Nephron (organoid): ENCODE data around the gene RAI14.
"Not testable (repeated sequence)": the region's sequence is repeated elsewhere in the genome, so short reads cannot be mapped to it uniquely, and the experiment has no call there.

Source experiments
- H3K27ac Mint-ChIP-seq, 3 experiments: 2 replicates each; pipeline ENCODE4 v1.8.0; 2020; ENCODE audit warnings: mixed read lengths in 3 of 3, mild to moderate bottlenecking in 2 of 3, moderate library complexity in 1 of 3
- H3K27me3 Mint-ChIP-seq: 2 replicates; pipeline ENCODE4 v1.8.0; 2021; ENCODE audit warnings: low read depth, mild to moderate bottlenecking, moderate library complexity, mixed read lengths
- H3K36me3 Mint-ChIP-seq: 2 replicates; pipeline ENCODE4 v1.8.0; 2020; ENCODE audit warnings: low read depth, mixed read lengths
- H3K4me1 Mint-ChIP-seq: 2 replicates; pipeline ENCODE4 v1.8.0; 2020; ENCODE audit warnings: mixed read lengths
- H3K4me3 Mint-ChIP-seq, 3 experiments: 2 replicates each; pipeline ENCODE4 v1.8.0; 2020; ENCODE audit warnings: mild to moderate bottlenecking in 3 of 3, mixed read lengths in 3 of 3, moderate library complexity in 2 of 3
- H3K9me3 Mint-ChIP-seq: 2 replicates; pipeline ENCODE4 v1.8.0; 2020; ENCODE audit warnings: mixed read lengths
- CTCF ChIP-seq, 3 experiments: fragments of 200-600 bp; sonication (generic); IDR thresholded peaks; one replicate each; pipeline ENCODE4 v1.5.0; 2021; ENCODE audit warnings: antibody characterized with exemption in 3 of 3; ENCODE audit not compliant: unreplicated experiment in 3 of 3

Gene RAI14

GRCh38 chr5:34775886-34776285, 119.8 kb downstream of the RAI14 start:
- Mint-ChIP-seq H3K4me1 (peaks cover 11% of the 10 kb centered on the region), H3K9me3 (peaks cover 25% of the 10 kb centered on the region), H3K4me3 (no peak overlapping the region), H3K36me3 (peaks cover 42% of the 10 kb centered on the region), H3K27me3 (no peaks in the 10 kb centered on the region), H3K27ac (no peak overlapping the region)
- no peak for TF ChIP-seq CTCF (IDR thresholded peaks at IDR 0.05; ENCODE audit: unreplicated experiment in 3 of 3)

- H3K4me1 Mint-ChIP-seq, result no peaks in the 10 kb centered on the region
- H3K4me3 Mint-ChIP-seq, result no peak overlapping the region
- TF ChIP-seq CTCF (IDR thresholded peaks at IDR 0.05; ENCODE audit: unreplicated experiment in 3 of 3), result no peak
- H3K36me3 Mint-ChIP-seq, result peaks cover 58% of the 10 kb centered on the region
- H3K27me3 Mint-ChIP-seq, result no peaks in the 10 kb centered on the region
- peaks cover 38% of the 10 kb centered on the region for H3K9me3 Mint-ChIP-seq
- no peak overlapping the region for H3K27ac Mint-ChIP-seq
These were observed 122.1 kb downstream of the RAI14 start for GRCh38 chr5:34778091-34778850.

GRCh38 chr5:34783892-34784291, 127.8 kb downstream of the RAI14 start:
- not testable (repeated sequence) for H3K27ac Mint-ChIP-seq, H3K27me3 Mint-ChIP-seq, H3K4me1 Mint-ChIP-seq, H3K4me3 Mint-ChIP-seq
- Mint-ChIP-seq H3K36me3 (peaks cover 63% of the 10 kb centered on the region), H3K9me3 (peaks cover 43% of the 10 kb centered on the region)

GRCh38 chr5:34787035-34787434, 130.9 kb downstream of the RAI14 start:
- Mint-ChIP-seq H3K4me3 (no peak overlapping the region), H3K27ac (no peak overlapping the region), H3K27me3 (no peaks in the 10 kb centered on the region), H3K36me3 (peaks cover 52% of the 10 kb centered on the region), H3K4me1 (peaks cover 14% of the 10 kb centered on the region), H3K9me3 (peaks cover 31% of the 10 kb centered on the region)
- no peak for TF ChIP-seq CTCF (IDR thresholded peaks at IDR 0.05; ENCODE audit: unreplicated experiment in 3 of 3)

- Mint-ChIP-seq H3K36me3 (peaks cover 36% of the 10 kb centered on the region), H3K4me3 (no peak overlapping the region), H3K27me3 (no peaks in the 10 kb centered on the region), H3K27ac (peak overlapping the region in 1 of 3 experiments; percentile 59), H3K9me3 (peaks cover 18% of the 10 kb centered on the region), H3K4me1 (peaks cover 19% of the 10 kb centered on the region)
- no peak for TF ChIP-seq CTCF (IDR thresholded peaks at IDR 0.05; ENCODE audit: unreplicated experiment in 3 of 3)
These were observed 132.9 kb downstream of the RAI14 start for GRCh38 chr5:34789021-34789531.

- Mint-ChIP-seq H3K36me3 (peaks cover 33% of the 10 kb centered on the region), H3K9me3 (peaks cover 18% of the 10 kb centered on the region), H3K4me1 (peaks cover 19% of the 10 kb centered on the region), H3K27ac (peak overlapping the region in 1 of 3 experiments; percentile 59), H3K27me3 (no peaks in the 10 kb centered on the region), H3K4me3 (no peak overlapping the region)
- no peak for TF ChIP-seq CTCF (IDR thresholded peaks at IDR 0.05; ENCODE audit: unreplicated experiment in 3 of 3)
These were observed 133.5 kb downstream of the RAI14 start for GRCh38 chr5:34789639-34790038.
